ENCODE results near the gene HP1BP3. TPM values are rescaled to one million over a fixed set of nuclear protein-coding genes. Genes with fewer than 3 reads are reported as not detected.

The HP1BP3 gene
- total and polyA plus RNA-seq, 2 of the 4 experiments (the other 2 are of a cell fraction): 88.4 to 151 TPM

DNA sequence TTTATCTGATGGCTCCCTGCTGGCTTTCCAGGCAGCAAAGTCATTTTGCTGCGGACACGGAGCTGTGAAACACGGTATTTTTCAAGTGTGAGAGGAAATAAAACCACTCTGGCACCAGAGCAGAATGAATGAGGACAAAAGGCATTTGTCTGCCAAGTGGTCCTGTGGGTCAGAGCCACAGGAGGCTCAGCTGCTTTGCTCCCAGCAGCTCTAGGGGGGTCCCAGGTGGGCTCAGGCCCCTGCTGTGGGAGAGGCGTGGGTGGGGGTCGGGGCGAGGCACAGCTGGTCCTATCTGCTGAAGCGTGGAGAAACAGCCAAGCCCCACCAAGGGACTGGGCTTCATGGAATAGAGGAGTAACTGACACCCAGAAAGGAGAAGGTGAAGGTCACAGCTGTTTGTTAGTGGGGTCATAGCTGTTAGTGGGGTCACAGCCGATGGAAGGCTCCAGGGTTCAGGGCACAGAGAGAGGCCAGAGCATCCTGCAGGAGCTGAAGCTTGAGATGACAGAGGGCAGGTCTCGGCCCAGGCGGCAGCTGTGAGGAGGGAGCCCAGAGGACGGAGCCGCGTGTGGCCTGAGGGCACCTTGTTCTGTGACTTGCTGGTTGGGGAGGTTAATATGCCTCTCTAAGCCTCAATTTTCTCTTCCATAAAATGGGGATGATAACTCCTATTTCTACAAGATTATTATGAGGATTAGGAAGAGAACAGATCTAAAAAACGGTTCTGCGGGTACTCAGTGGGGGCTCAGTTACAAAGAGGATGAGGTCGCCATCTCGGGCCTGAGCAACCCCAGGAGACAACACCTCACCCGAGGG lies 76.4 kb downstream of the HP1BP3 start (continued):
- no peak for TF ChIP-seq BHLHE40 (IDR thresholded peaks at IDR 0.05; ENCODE audit: low read depth, low read length)

DNA sequence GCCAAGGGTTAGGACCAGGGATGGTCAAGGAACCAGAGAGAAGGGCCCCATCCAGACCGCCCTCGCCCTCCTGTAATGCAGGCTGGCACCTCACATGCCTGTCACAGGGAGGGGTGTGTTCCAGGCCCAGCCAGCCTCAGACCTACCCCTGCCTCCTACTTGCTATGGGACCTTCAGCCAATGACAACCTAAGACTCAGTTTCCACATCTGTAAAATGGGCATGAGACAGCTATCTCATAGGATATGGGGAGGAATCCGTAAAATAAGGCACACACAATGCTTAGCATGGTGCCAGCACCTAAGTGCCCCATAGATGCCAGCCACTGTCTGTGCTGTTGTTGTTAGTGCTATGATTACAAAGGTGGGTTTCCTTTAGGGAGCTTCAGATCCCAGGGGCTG lies 77.2 kb downstream of the HP1BP3 start:
- no peak overlapping the region for H3K18ac ChIP-seq (ENCODE audit: low read depth, low read length)
- no TSS peak for BruUV-seq (replicated peaks)
- DNase-seq (no peak), ATAC-seq (ENCODE audit: low read depth) (no peak)
- no peak overlapping the region for H2BK20ac ChIP-seq (ENCODE audit: low read depth, low read length)
- no peak overlapping the region for H2AFZ ChIP-seq (replicated peaks; ENCODE audit: low read length, poor library complexity)
- no peak overlapping the region; the same call in 1 of the 2 replicates for H2AK5ac ChIP-seq (ENCODE audit: low read depth, low read length)
- no CpG with 5 or more reads among the region's 3 CpGs for whole genome bisulfite sequencing, 2 experiments (ENCODE audit: extremely low coverage in 2 of 2, insufficient read length in 1 of 2)
- no peak overlapping the region for H4K5ac ChIP-seq (ENCODE audit: low read depth, low read length)
- dilution Hi-C loops (cut with HindIII; ENCODE audit: low sequenced_read_pairs, unreplicated experiment): no loop called here
- H3K27me3 ChIP-seq (ENCODE audit: control insufficient read depth, insufficient read depth, low read length): no peaks in the 10 kb centered on the region
- H3K4ac ChIP-seq (ENCODE audit: low read depth, low read length): no peak overlapping the region
- H2AK9ac ChIP-seq (replicated peaks; ENCODE audit: low read depth, low read length, poor library complexity): no peak overlapping the region
- CTCF ChIA-PET: interaction anchor here (1.2 kb wide), 1 partner anchor 13 kb away, joined by 3 read pairs; no protein-coding TSS in a partner anchor
- no peak overlapping the region for H3K56ac ChIP-seq (ENCODE audit: extremely low read depth, insufficient read depth, low read length)
- H3K4me2 ChIP-seq (ENCODE audit: low read depth, low read length): no peak overlapping the region
- H3K9ac ChIP-seq (ENCODE audit: low read depth, low read length): no peak overlapping the region
- H4K91ac ChIP-seq (ENCODE audit: insufficient read depth, low read depth, low read length): no peak overlapping the region
- no peak overlapping the region for H2BK5ac ChIP-seq (ENCODE audit: low read depth, low read length, poor library complexity, severe bottlenecking)
- H3K9me3 ChIP-seq (ENCODE audit: control insufficient read depth, insufficient read depth, low read length): no peaks in the 10 kb centered on the region
- H3K4me3 ChIP-seq (ENCODE audit: insufficient read depth, low read depth, low read length): no peak overlapping the region
- no peak overlapping the region for H3K14ac ChIP-seq (replicated peaks; ENCODE audit: low read depth, low read length)
- peaks cover 1% of the 10 kb centered on the region; the same call in 1 of the 2 replicates for H3K9me1 ChIP-seq (ENCODE audit: insufficient read depth, low read length)
- H4K8ac ChIP-seq (ENCODE audit: low read depth in 2 of 2, low read length in 2 of 2): no peak overlapping the region
- intact Hi-C loops (cut with micrococcal nuclease): no loop called here
- H2BK120ac ChIP-seq (ENCODE audit: low read depth, low read length): no peak overlapping the region
- H3K79me1 ChIP-seq (ENCODE audit: low read depth in 1 of 2, low read length in 2 of 2): no peaks in the 10 kb centered on the region
- TF ChIP-seq MAFK (IDR thresholded peaks at IDR 0.05; ENCODE audit: low read depth, low read length) (no peak), RCOR1 (IDR thresholded peaks at IDR 0.05; ENCODE audit: insufficient replicate concordance, low read length) (no peak), MAZ (IDR thresholded peaks at IDR 0.05; ENCODE audit: borderline replicate concordance, low read depth, low read length) (no peak), RFX5 (IDR thresholded peaks at IDR 0.05; ENCODE audit: low read depth, low read length) (no peak), RAD21 (IDR thresholded peaks at IDR 0.05; ENCODE audit: low read length) (no peak), CHD1 (IDR thresholded peaks at IDR 0.05; ENCODE audit: low read depth, low read length) (no peak), NFE2L2 (IDR thresholded peaks at IDR 0.05; ENCODE audit: low read depth, low read length) (no peak)
- TF ChIP-seq, protein P1, sequence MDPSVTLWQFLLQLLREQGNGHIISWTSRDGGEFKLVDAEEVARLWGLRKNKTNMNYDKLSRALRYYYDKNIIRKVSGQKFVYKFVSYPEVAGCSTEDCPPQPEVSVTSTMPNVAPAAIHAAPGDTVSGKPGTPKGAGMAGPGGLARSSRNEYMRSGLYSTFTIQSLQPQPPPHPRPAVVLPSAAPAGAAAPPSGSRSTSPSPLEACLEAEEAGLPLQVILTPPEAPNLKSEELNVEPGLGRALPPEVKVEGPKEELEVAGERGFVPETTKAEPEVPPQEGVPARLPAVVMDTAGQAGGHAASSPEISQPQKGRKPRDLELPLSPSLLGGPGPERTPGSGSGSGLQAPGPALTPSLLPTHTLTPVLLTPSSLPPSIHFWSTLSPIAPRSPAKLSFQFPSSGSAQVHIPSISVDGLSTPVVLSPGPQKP (IDR thresholded peaks at IDR 0.05; ENCODE audit: borderline replicate concordance, low read depth, low read length): no peak
- H3K27ac ChIP-seq (ENCODE audit: insufficient read depth, low read length): no peak overlapping the region
- H2BK15ac ChIP-seq (ENCODE audit: low read depth, low read length): no peak overlapping the region
- H3K23ac ChIP-seq (ENCODE audit: low read depth, low read length): no peak overlapping the region
- POLR2A ChIA-PET (ENCODE audit: unreplicated experiment): interaction anchor here (0.8 kb wide), 1 partner anchor 11 kb away, joined by 3 read pairs; no protein-coding TSS in a partner anchor
- H3K4me1 ChIP-seq (ENCODE audit: control insufficient read depth, insufficient read depth, low read length): no peaks in the 10 kb centered on the region
- H4K20me1 ChIP-seq (ENCODE audit: insufficient read depth, low read length): no peaks in the 10 kb centered on the region; the same call in 1 of the 2 replicates
- in situ Hi-C loops (cut with MboI; ENCODE audit: low sequenced_read_pairs): no loop called here
- no peaks in the 10 kb centered on the region for H3K36me3 ChIP-seq (ENCODE audit: control insufficient read depth, insufficient read depth, low read length)
